HG03378 (cell line): ENCODE measurements around the gene INF2.

Experiments used
- ATAC-seq: cut with Tn5 transposase; IDR thresholded peaks from one replicate; pipeline ENCODE4 v1.9.1; 2021; ENCODE audit warnings: mild to moderate bottlenecking, moderate library complexity; ENCODE audit not compliant: unreplicated experiment

INF2 gene

GRCh38 chr14:104687601-104688504 lies 1.6 kb upstream of the INF2 start:
- no peak for ATAC-seq

GRCh38 chr14:104688505-104689108 lies 811 bp upstream of the INF2 start:
- ATAC-seq, result no peak

- no peak for ATAC-seq
These were observed 678 bp downstream of the INF2 start for GRCh38 chr14:104689881-104690711.

- no peak for ATAC-seq
These were observed 1.5 kb downstream of the INF2 start for GRCh38 chr14:104690861-104691455.

GRCh38 chr14:104691546-104692260 lies 2.3 kb downstream of the INF2 start:
- ATAC-seq, result no peak

GRCh38 chr14:104692261-104692938 lies 3.0 kb downstream of the INF2 start:
- no peak for ATAC-seq

- ATAC-seq, result no peak
These were observed 3.5 kb downstream of the INF2 start for GRCh38 chr14:104692939-104693315.

- ATAC-seq, result no peak
These were observed 4.3 kb downstream of the INF2 start for GRCh38 chr14:104693482-104694431.

GRCh38 chr14:104694475-104694950 lies 5.1 kb downstream of the INF2 start:
- no peak for ATAC-seq

- no peak for ATAC-seq
These were observed 5.7 kb downstream of the INF2 start for GRCh38 chr14:104694991-104695659.

- ATAC-seq, result no peak
These were observed 6.2 kb downstream of the INF2 start for GRCh38 chr14:104695660-104696000.

GRCh38 chr14:104696671-104697316 lies 7.4 kb downstream of the INF2 start:
- ATAC-seq, result no peak

GRCh38 chr14:104697317-104697703 lies 7.9 kb downstream of the INF2 start:
- no peak for ATAC-seq

GRCh38 chr14:104697892-104698583 lies 8.6 kb downstream of the INF2 start:
- no peak for ATAC-seq

GRCh38 chr14:104698688-104699425 lies 9.4 kb downstream of the INF2 start:
- no peak for ATAC-seq

GRCh38 chr14:104699426-104699748 lies 10.0 kb downstream of the INF2 start:
- ATAC-seq, result no peak

- ATAC-seq, result no peak
These were observed 10.8 kb downstream of the INF2 start for GRCh38 chr14:104700225-104700651.
